HFFc6 (cell line): Measurements from ENCODE around the gene SLC39A11. TPM values are rescaled to one million over a fixed set of nuclear protein-coding genes. Genes with fewer than 3 reads are reported as not detected.
A peak's percentile ranks its signal among the peaks of the same experiment; 100 is the strongest.
"Not testable (repeated sequence)": the region's sequence is repeated elsewhere in the genome, so short reads cannot be mapped to it uniquely, and the experiment has no call there.

Source experiments
- DNase-seq: peaks from one replicate; pipeline ENCODE4 v3.0.0-alpha.2; 2018
- H3K27ac Mint-ChIP-seq: 2 replicates; pipeline ENCODE4 v1.8.0; 2020; ENCODE audit warnings: mild to moderate bottlenecking, mixed read lengths
- H3K27me3 Mint-ChIP-seq: 2 replicates; pipeline ENCODE4 v1.8.0; 2021; ENCODE audit warnings: mild to moderate bottlenecking, moderate library complexity, mixed read lengths; ENCODE audit not compliant: insufficient read depth
- H3K36me3 Mint-ChIP-seq: 2 replicates; pipeline ENCODE4 v1.8.0; 2021; ENCODE audit warnings: low read depth, mixed read lengths
- H3K4me1 Mint-ChIP-seq: 2 replicates; pipeline ENCODE4 v1.8.0; 2020; ENCODE audit warnings: low read depth, mixed read lengths
- H3K4me3 Mint-ChIP-seq: 2 replicates; pipeline ENCODE4 v1.8.0; 2020; ENCODE audit warnings: mild to moderate bottlenecking, moderate library complexity, mixed read lengths
- H3K9me3 Mint-ChIP-seq: 2 replicates; pipeline ENCODE4 v1.8.0; 2020; ENCODE audit warnings: mild to moderate bottlenecking, mixed read lengths
- CTCF ChIP-seq: fragments of 200-600 bp; sonication (generic); IDR thresholded peaks from 2 replicates; pipeline ENCODE4 v1.5.0; 2021; ENCODE audit warnings: antibody characterized with exemption, mild to moderate bottlenecking
- total RNA-seq, 6 experiments: library from RNA; stranded (reverse); fragmentation: NEBNext Ultra II Directional; extraction: Animal tissue kit (Norgen Biotek cat#: 25700); gene quantifications; 2 replicates in 1 of 6; 3 replicates in 5 of 6; pipeline ENCODE4 v1.2.3, GENCODE V29; 2021

The SLC39A11 gene
- total RNA-seq, 6 experiments from 2014 or later = 29.7 to 40.6 (median 34.9) TPM

- TF ChIP-seq CTCF = no peak
- no peak for DNase-seq
- no peaks in the 10 kb centered on the region for H3K9me3 Mint-ChIP-seq
- H3K27me3 Mint-ChIP-seq = no peaks in the 10 kb centered on the region; the same call in 1 of the 2 replicates
- H3K27ac Mint-ChIP-seq = no peak overlapping the region; the same call in 1 of the 2 replicates
- H3K36me3 Mint-ChIP-seq = no peaks in the 10 kb centered on the region
- H3K4me1 Mint-ChIP-seq = peaks cover 10% of the 10 kb centered on the region; the same call in 1 of the 2 replicates
- H3K4me3 Mint-ChIP-seq = no peak overlapping the region
Observed at GRCh38 chr17:73003487-73003886, 89.0 kb downstream of the SLC39A11 start.

GRCh38 chr17:73000832-73001231 lies 91.7 kb downstream of the SLC39A11 start:
- Mint-ChIP-seq H3K4me1 (peaks cover 22% of the 10 kb centered on the region), H3K4me3 (no peak overlapping the region), H3K36me3 (0 out of 2 replicates have a peak, but pooled peaks cover 16% of the 10 kb centered on the region), H3K27me3 (no peaks in the 10 kb centered on the region; the same call in 1 of the 2 replicates), H3K27ac (no peak overlapping the region), H3K9me3 (no peaks in the 10 kb centered on the region)
- TF ChIP-seq CTCF = no peak
- no peak for DNase-seq

DNA sequence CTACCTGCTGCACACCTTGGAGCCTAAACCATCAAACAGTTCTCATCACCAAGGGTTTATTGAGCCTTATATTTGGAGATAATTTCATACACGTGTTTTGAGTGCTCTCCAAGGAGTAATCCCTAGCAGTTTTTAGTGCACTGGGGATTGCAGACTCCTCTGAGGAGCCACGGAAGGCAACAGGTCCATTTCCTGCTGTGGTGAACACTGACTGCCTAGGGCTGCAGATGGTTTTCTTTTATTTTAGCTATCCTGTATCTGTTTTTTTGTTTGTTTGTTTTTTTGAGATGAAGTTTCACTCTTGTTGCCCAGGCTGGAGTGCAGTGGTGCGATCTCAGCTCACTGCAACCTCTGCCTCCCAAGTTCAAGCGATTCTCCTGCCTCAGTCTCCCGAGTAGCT lies 93.0 kb downstream of the SLC39A11 start:
- not testable (repeated sequence) for DNase-seq, H3K27ac Mint-ChIP-seq, H3K9me3 Mint-ChIP-seq, H3K27me3 Mint-ChIP-seq, H3K4me3 Mint-ChIP-seq
- H3K4me1 Mint-ChIP-seq = peaks cover 22% of the 10 kb centered on the region
- 0 out of 2 replicates have a peak, but pooled peaks cover 19% of the 10 kb centered on the region for H3K36me3 Mint-ChIP-seq

- Mint-ChIP-seq H3K27me3 (no peaks in the 10 kb centered on the region; the same call in 1 of the 2 replicates), H3K4me1 (peaks cover 19% of the 10 kb centered on the region)
Observed at GRCh38 chr17:72998343-72998742, 94.1 kb downstream of the SLC39A11 start.

GRCh38 chr17:72997559-72997958 lies 94.9 kb downstream of the SLC39A11 start:
- no peaks in the 10 kb centered on the region; the same call in 1 of the 2 replicates for H3K27me3 Mint-ChIP-seq
- DNase-seq = peak; percentile 78
- 0 out of 2 replicates have a peak, but pooled peaks cover 19% of the 10 kb centered on the region for H3K36me3 Mint-ChIP-seq
- no peak overlapping the region; the same call in 1 of the 2 replicates for H3K4me3 Mint-ChIP-seq
- H3K9me3 Mint-ChIP-seq = no peaks in the 10 kb centered on the region
- H3K4me1 Mint-ChIP-seq = peaks cover 16% of the 10 kb centered on the region
- H3K27ac Mint-ChIP-seq = peak overlapping the region; percentile 77; the same call in 1 of the 2 replicates
- TF ChIP-seq CTCF = no peak

More at GRCh38 chr17:72998343-72998742, 94.1 kb downstream of the SLC39A11 start:
- Mint-ChIP-seq H3K9me3 (no peaks in the 10 kb centered on the region), H3K4me3 (no peak overlapping the region), H3K36me3 (0 out of 2 replicates have a peak, but pooled peaks cover 19% of the 10 kb centered on the region), H3K27ac (no peak overlapping the region; the same call in 1 of the 2 replicates)
- DNase-seq = no peak
- TF ChIP-seq CTCF = no peak

GRCh38 chr17:72996791-72997190 lies 95.7 kb downstream of the SLC39A11 start:
- Mint-ChIP-seq H3K4me1 (peaks cover 16% of the 10 kb centered on the region), H3K27me3 (no peaks in the 10 kb centered on the region; the same call in 1 of the 2 replicates), H3K4me3 (no peak overlapping the region), H3K36me3 (0 out of 2 replicates have a peak, but pooled peaks cover 19% of the 10 kb centered on the region), H3K9me3 (no peaks in the 10 kb centered on the region), H3K27ac (no peak overlapping the region)
- DNase-seq = no peak
- no peak for TF ChIP-seq CTCF
